GM18502 (cell line): ENCODE data around the gene CAMTA1.
A peak's percentile ranks its signal among the peaks of the same experiment; 100 is the strongest.

ENCODE experiments used
- ATAC-seq: cut with Tn5 transposase; IDR thresholded peaks from one replicate; pipeline ENCODE4 v1.9.1; 2021; ENCODE audit warnings: mild to moderate bottlenecking; ENCODE audit not compliant: unreplicated experiment, poor library complexity

The CAMTA1 gene

DNA sequence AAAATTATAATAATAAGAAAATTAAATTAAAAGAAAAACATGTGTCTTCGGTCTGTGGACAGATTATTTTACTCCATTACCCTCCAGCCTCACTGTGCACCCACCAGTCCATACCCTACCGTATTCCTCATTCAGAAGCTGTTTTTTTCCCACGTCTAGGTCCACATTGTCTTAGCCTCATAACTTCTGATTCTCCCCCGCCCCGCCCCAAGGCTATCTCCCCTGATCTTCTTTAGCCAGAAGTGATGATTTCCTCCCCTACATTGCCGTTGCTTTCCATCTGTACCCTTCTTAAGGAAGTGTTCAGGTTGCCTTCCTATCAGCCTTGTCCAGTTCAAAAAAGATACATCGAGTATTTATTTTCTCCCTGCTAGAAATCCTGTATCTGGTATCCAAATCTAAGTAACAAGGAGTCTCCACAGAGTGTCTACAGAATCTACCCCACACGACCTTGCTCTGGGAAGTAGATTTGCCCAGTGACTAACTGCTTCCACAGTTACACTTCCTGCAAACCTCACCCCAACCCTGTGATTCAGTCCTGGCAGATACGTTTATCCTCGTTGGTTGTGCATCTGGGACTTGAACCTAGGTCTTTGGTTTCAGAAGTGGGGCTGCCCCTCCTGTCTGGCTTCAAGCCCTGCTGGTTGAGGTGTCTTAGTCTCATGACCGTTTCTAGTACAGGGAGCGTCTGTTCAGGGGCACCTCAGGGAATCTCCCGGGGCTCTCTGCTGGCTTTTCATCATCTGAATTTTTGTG is 470.2 kb downstream of the CAMTA1 start:
- ATAC-seq, result no peak

DNA sequence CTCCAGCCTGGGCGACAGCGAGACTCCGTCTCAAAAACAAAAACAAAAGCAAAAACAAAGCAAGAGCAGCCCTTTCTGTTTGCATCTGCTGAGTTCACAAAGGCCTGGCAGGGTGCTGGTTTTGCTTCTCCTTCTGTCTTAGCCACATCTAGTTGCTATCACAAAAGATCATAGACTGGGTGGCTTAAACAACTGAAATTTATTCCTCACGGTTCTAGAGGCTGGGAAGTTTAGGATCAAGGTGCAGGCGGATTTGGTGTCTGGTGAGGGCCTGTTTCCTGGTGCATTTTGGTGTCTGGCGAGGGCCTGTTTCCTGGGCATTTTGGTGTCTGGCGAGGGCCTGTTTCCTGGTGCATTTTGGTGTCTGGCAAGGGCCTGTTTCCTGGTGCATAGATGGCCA is 471.3 kb downstream of the CAMTA1 start:
- no peak for ATAC-seq

DNA sequence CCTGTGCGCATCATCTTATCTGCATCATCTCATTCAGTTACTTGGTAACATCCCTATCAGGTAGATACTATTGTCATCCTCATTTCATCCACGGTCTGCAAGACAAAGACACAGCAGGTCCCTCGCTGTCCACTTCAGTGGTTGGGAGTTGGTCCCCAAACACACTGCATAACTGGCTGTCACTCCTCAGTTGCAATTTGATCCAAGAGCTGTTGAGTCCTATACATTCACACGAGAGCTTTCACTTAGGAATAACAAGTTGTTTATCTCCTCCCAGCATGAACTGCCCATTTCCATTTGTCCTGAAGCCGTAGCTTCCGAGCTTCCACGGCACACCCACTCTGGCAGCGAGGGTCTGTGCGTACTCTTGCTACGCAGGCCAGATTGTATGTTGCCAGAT is 472.0 kb downstream of the CAMTA1 start:
- no peak for ATAC-seq

DNA sequence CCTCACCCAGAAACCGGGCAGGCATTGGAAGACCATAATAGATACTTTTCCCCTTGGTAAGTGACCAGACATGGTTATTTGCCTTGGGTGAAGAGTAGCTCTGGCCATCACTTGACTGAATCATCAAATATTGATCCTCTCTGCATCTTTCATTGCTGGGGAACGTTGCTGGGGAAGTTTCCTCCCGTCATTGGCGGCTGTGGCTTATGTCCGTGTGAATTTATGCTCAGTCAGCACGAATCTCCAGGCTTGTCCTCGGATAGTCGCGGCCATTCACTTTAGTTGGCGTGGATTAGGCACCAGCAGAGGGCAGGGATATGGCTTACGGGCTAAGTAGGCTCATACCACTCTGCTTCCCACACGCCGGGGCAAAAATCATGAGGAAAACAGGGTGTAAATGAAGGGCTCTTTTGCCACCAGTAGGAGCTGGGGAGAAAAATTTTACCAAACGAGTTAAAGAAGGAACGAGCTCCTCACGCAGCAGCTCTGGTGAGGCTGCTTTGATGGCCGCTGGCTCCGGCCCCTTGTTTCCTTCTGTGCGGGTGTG is 473.4 kb downstream of the CAMTA1 start:
- no peak for ATAC-seq

DNA sequence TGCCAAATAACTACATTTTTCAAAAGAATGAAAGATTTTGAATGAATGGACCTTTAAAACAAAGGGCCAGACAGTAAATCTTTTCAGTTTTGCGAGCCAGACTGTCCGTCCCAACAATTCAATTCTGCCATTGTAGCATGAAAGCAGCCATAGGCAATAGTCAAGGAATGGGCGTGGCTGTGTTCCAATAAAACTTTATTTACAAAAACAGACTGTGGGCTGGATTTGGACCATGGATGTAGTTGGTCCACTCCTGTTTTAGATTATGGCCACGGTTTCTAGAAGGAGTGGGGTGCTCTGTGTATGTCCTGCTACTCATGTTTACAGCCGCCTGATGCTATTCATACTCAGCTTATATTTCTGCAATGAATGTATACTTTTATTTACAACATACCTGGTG is 474.7 kb downstream of the CAMTA1 start:
- ATAC-seq, result no peak

DNA sequence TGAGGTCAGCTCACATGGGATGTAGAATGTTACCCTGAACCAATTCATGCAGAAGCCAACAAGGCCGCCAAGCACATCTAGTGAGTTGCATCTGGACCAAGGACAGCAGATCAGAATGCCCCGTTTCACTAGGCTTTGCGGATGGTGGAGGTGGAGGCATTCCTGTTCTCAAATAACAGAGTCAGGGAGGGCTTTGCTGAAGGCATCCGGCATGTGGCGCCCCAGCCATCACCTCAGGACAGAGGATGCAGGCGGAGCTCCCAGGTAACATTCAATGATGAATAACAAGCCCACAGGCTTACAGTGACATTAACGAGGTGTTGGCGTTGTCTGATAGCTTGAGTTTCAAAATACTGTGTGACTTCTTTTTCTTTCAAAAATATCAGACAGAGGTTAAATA is 476.2 kb downstream of the CAMTA1 start:
- ATAC-seq, result no peak

DNA sequence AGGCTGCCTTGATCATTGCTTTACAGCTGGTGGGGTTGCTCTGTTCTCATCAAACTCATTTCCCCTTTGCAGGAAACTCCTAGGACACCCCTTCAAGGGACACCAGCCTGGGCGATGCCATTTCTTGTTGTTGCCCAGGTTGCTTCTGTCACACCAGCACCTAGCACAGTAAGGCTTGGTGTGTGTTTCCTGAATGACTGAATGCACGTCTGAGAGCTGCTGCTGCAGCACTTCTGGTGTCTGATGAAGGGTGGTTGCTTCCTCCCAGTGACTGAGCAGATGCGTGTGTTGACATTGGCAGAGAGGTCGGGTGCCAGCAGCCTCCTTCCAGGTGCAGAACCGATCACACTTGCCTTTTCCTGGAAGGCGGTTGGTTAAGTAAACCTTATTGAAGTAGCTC is 477.4 kb downstream of the CAMTA1 start:
- ATAC-seq, result no peak

DNA sequence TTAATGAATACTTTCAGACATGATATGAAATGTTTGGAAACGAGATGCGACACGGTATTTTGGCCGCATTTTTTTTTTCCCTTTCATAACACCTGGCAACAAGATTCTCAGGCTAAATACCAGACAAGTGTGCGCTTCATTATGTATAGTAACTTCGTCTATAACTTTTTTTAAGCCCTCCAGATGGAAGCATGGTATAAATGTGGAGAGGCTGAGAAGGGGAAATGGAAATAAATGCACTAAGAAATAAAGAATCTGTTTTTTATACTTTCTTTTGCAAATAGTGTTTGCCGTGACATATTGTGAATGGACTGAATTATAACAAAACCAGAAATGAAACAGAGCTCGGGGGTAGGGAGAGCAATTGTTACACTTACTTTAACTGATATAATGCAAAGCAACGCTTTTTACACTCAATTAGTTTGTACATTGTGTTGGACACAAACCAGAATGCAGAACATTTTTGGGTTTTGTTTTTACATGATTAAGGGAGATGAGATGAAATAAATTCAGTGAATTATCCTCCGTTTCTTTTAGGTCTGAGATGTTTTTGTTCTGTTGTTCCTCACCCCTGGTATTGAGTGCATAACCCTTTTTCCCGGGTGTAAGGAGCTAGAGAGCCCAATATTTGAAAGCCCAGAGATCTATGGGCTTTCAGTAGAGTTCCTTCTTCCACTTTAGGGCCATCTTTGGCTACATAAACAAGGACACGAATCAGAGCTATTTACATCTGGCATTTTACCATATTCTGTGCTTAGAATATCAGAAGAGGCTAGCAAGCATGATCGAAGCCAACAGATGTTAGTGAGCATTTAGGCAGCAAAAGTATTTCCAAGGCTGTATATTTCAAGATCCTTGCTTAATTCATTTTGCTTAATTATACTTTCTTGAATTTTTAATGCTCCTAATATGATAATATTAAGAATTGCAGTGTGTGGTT is 478.0 kb downstream of the CAMTA1 start:
- no peak for ATAC-seq

DNA sequence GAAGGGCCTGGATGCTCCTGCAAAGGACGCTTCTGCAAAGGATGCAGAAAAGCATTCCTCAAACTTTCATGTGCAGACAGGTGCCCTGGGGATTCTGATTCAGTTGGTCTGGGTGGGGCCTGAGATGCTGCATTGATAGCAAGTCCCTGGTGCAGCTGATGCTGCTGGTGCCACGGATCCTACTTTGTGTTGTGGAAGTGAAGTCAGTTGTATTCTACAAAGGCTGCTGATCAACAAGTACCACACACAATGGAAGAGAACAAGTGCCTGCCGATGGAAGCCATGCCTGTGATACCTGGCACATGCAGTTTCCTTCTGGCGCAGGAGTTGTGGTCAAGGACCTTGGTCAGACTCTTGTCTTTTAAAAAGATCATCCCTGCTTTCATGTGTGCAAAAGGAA is 478.8 kb downstream of the CAMTA1 start:
- ATAC-seq, result no peak

DNA sequence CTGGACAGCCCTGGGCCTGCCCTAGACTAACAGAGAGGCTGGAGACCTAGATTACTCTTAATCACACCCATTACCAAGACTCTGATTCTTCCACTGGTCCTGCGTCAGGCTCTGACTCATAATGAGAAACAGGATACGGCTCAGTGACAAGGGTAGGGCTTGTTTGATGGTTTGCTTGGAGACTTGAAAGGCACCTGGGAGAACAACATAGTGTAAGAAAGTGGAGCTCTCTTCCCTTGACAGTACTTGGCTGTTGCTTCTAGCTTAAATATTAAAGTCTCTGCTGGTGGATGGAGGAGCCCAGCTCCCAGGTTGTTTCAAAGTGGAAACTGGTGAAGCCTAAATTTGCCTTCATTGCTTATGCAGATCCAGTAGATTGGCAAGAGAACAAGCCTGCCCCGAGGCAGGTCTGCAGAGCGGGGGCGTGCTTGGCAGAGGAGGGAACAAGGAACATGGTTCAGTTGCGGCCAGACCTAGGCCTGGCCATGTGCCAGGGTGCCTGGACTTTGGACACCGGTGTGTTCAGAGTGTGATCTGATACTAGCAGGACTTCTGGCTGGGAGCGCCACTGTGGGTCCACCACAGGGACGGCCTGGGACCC is 480.6 kb downstream of the CAMTA1 start:
- peak; percentile 54 for ATAC-seq

DNA sequence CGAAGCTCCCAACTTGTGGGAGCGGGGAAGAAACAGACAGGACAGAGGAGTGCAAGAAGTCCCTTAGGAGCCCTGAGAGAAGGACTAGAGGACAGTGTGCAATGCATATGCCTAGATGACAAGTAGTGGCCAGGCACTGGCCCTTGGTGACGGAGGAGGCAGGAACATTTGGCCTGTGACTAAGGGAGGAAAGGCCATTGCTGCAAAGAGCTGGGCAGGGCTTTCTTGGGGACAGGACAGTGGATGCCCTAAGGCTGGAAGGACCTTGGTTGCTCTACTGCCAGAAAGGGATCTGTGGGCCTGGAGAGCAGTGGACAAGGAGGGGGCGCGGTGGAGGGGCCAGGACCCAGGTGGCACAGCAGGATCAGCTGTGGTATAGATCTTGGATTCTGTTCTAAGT is 481.3 kb downstream of the CAMTA1 start:
- no peak for ATAC-seq

DNA sequence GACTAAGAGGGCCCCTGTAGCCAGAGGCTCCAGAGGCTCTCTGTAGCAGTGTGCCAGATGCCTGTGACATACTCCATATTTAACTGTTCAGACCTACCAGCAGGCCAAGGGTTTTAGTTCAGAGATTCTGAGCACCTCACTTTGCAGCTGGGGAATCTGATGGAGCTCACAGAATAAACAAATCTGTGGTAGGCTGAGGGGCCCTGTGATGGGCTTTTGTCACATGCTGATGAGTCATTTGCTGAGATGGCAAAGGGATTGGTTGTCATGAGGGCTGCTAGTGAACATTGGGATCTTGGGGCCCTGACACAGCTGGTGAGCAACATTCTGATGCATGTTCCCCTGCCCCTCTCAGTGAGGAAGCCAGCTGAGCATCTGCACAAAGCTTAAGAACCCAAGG is 482.2 kb downstream of the CAMTA1 start:
- ATAC-seq, result no peak

DNA sequence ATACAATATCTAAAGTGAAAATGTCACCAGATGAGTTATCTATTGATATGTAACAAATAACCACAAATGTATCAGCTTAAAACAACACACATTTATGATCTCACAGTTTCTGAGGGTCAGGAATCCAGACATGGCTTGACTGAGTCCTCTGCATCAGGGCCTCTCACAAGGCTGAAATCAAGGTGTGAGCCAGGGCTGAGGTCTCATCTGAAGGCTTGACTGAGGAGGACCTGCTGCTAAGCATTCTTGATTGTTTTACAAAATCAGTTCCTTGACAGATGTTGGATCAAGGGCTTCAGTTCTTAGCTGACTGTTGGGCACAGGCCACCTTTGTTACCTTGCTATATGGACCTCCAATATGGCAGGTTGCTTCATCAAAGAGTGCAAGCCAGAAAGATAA is 483.7 kb downstream of the CAMTA1 start:
- ATAC-seq, result no peak

DNA sequence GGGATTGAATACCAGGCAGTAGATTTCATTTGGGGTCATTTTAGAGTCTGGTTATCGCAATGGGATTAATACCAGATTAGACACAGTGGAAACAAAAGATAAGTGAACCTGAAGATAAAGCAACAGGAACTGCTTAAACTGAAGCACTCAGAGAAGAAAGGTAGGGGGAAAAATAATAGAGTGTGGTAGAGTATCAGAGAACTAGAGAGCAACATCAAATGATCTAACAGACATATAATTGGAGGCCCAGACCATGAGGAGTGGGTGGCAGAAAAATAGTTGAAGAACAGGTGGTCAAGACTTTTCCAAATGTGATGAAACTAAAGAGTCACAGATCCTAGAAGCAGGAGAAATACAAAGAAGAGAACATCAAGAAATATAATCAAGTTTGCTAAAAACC is 484.3 kb downstream of the CAMTA1 start:
- no peak for ATAC-seq

DNA sequence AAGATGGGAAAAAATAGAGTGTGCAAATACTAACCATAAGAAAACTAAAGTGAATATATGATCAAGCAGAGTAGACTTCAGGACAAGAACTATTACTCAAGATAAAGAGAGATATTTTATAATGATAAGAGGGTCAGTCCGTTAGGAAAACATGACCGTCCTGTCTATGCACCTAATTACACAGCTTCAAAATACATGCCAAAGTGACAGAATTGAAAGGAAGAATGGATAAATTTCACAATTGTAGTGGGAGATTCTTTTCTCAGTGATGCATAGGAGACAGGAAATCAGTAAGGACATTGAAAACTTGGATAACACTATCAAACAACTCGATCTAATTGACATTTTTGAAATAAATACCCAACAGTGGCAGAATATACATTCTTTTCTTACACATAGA is 489.0 kb downstream of the CAMTA1 start:
- ATAC-seq, result no peak

DNA sequence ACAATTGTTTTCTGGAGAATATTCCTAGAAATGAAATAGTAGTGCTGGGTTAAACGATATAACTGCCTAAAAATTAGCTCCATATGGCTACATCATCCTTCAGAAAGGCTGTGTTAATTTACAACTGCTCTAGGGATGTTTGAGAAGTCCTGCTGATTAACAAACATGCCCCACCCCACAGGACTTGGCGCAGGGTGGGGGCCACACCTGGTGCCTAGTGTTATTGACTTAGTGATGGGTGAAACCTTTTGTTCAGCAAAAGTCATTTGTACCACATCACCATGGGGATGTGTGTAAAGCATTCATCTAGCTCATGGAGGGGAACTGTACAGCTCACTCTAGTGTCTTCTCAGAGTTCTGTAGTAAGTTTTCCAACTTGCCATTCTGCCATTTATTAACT is 492.8 kb downstream of the CAMTA1 start:
- ATAC-seq, result no peak

DNA sequence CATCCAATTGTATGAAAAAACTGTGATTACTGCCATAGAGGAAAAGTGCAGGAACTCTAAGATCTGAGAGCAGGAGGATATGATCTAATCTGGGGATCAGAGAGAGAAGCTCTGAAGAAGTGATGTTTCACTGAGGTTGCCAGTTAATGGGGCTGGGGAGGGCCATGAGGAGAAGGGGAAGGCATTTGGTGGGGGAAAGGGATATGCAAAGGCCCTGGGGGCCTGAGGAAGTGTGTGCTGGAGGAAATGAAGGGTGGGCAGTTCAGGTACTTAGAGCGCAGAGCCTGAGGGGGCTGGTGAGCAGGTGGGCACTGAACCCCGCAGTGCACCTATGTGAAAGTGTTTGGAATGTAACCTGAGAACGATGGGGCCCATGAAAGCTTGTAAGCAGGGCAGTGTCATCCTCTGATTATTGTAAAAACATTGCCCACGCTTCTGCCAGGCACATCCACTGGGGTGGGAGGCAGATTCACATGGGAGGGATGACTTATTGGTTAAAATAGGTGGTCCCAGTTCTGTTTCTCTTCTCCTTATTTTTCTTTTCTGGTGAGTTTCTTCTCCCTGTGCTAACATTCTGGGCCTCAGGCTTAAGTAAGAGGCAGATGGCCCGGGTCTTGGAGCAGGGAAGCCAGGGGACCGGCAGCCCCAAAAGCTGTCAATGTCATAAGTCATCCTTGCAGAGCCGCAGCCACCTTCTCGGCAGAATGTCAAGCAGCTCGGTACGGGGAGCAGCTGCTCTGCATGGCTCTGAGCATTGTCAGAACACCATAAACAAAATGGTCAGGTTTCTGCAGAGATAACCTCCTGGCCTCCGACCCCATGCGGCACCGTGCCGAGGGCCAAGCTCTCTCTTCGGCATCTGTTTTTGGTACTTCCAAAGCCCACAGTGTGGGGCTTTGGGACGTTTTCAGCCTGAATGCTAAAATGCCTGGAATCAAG is 493.8 kb downstream of the CAMTA1 start:
- no peak for ATAC-seq

DNA sequence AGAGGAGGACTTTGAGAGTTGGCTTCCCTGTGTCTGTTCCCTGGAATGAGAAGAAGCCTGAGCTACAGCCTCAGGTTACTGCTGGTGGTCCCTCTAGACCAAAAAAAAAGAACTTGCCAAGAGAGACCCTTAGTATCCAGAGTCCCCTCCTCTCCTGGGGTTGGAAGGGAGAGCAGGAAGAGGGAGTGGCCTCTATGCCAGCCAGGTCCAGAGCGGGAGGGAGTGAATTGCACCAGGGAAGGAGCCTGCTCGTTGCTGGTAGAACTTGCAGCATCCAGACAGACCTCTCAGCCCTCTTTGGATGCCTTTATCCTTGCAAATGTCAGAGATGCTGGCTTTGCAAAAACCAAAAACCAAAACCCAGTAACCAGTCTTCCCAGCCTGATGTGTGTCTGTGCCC is 494.5 kb downstream of the CAMTA1 start:
- ATAC-seq, result no peak

DNA sequence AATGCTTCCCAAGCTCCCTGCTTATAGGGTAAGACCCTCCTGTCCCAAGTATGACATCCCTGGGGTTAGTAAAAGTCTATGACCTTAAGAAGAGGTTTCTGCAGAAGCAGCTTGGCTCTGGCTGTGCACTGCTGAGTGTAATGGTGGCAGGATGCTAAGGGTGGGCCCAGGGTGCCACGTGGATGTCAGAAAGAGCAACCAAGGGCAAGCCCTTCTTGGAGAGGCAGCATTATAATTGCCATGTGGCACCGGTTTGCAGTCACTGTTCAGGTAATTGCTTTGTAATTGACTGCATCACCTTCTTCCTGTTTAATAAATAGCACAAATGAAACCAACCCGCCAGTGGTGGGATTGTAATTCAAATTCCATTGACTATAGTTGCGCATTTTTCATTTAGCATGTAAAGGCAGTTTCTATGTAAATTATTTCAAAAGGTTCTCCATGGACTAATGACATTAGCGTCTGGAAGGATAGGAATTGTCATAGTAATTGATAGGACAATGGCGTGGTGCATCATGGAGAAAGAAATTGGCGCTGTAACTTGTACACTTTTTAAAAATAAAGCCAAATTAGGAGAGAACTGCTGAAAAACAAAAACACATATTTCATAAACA is 495.2 kb downstream of the CAMTA1 start:
- no peak for ATAC-seq
